WTC11 (cell line): ENCODE results near the gene MYO5B.

Experiments used
- CREB1 ChIP-seq: sonication (generic); formaldehyde crosslinking; IDR thresholded peaks from 2 replicates; pipeline ENCODE4 v1.8.0; 2023; ENCODE audit warnings: mild to moderate bottlenecking, missing genetic modification reagents
- TEAD1 ChIP-seq: sonication (generic); formaldehyde crosslinking; IDR thresholded peaks from 2 replicates; pipeline ENCODE4 v1.8.0; 2022; ENCODE audit warnings: mild to moderate bottlenecking, missing genetic modification reagents
- ZBTB21 ChIP-seq: sonication (generic); formaldehyde crosslinking; IDR thresholded peaks from 2 replicates; pipeline ENCODE4 v1.8.1; 2023; ENCODE audit warnings: mild to moderate bottlenecking, missing genetic modification reagents, borderline replicate concordance
- ZNF121 ChIP-seq: sonication (generic); formaldehyde crosslinking; IDR thresholded peaks from 2 replicates; pipeline ENCODE4 v1.8.0; 2023; ENCODE audit warnings: missing genetic modification reagents
- ZNF138 ChIP-seq: sonication (generic); formaldehyde crosslinking; conservative IDR thresholded peaks from 2 replicates; pipeline ENCODE4 v1.8.1; 2022; ENCODE audit warnings: mild to moderate bottlenecking, moderate library complexity, missing genetic modification reagents
- TF ChIP-seq, protein P1 (sequence below): fragments of 200-600 bp; IDR thresholded peaks from 2 replicates; pipeline ENCODE4 v1.8.0; 2022; ENCODE audit warnings: antibody characterized with exemption
- TF ChIP-seq, protein P2 (sequence below): sonication (generic); formaldehyde crosslinking; IDR thresholded peaks from 2 replicates; pipeline ENCODE4 v1.8.1; 2022; ENCODE audit warnings: low read depth, mild to moderate bottlenecking, moderate library complexity, missing genetic modification reagents, borderline replicate concordance
- TF ChIP-seq, protein P3 (sequence below): sonication (generic); formaldehyde crosslinking; conservative IDR thresholded peaks from 2 replicates; pipeline ENCODE4 v1.8.1; 2023; ENCODE audit warnings: mild to moderate bottlenecking, low read depth, missing genetic modification reagents, moderate library complexity
- TF ChIP-seq, protein P4 (sequence below): sonication (generic); formaldehyde crosslinking; IDR thresholded peaks from 2 replicates; pipeline ENCODE4 v1.8.1; 2023; ENCODE audit warnings: mild to moderate bottlenecking, missing genetic modification reagents, moderate library complexity
- TF ChIP-seq, protein P5 (sequence below): sonication (generic); formaldehyde crosslinking; IDR thresholded peaks from 2 replicates; pipeline ENCODE4 v1.8.0; 2022; ENCODE audit warnings: mild to moderate bottlenecking, missing genetic modification reagents
- TF ChIP-seq, protein P6 (sequence below): sonication (generic); formaldehyde crosslinking; IDR thresholded peaks from 2 replicates; pipeline ENCODE4 v1.8.0; 2022; ENCODE audit warnings: mild to moderate bottlenecking, missing genetic modification reagents
- TF ChIP-seq, protein P7 (sequence below): sonication (generic); formaldehyde crosslinking; IDR thresholded peaks from 2 replicates; pipeline ENCODE4 v1.8.1; 2022; ENCODE audit warnings: mild to moderate bottlenecking, missing genetic modification reagents, moderate library complexity, borderline replicate concordance

DNA sequence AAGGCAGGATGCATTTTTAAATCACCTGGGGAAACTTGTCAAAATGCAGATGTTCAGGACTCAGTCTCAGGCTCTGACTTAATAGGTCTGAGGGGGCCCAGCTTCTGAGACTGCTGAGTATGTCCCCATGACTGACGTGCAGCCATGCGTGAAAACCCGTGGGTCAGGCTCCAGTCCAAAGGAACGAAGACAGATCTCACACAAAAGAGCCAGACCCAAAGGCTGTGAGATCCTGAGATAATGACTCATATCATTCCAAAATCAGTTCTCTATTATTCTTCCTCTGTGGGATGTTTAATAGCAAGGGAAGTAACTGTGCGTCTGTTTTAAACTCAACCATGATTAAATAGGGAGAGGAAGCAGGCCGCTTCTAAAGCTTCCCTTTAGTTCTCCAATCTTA lies 274.2 kb downstream of the MYO5B start:
- TF ChIP-seq, protein P1, sequence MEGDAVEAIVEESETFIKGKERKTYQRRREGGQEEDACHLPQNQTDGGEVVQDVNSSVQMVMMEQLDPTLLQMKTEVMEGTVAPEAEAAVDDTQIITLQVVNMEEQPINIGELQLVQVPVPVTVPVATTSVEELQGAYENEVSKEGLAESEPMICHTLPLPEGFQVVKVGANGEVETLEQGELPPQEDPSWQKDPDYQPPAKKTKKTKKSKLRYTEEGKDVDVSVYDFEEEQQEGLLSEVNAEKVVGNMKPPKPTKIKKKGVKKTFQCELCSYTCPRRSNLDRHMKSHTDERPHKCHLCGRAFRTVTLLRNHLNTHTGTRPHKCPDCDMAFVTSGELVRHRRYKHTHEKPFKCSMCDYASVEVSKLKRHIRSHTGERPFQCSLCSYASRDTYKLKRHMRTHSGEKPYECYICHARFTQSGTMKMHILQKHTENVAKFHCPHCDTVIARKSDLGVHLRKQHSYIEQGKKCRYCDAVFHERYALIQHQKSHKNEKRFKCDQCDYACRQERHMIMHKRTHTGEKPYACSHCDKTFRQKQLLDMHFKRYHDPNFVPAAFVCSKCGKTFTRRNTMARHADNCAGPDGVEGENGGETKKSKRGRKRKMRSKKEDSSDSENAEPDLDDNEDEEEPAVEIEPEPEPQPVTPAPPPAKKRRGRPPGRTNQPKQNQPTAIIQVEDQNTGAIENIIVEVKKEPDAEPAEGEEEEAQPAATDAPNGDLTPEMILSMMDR: no peak
- TF ChIP-seq, protein P2, sequence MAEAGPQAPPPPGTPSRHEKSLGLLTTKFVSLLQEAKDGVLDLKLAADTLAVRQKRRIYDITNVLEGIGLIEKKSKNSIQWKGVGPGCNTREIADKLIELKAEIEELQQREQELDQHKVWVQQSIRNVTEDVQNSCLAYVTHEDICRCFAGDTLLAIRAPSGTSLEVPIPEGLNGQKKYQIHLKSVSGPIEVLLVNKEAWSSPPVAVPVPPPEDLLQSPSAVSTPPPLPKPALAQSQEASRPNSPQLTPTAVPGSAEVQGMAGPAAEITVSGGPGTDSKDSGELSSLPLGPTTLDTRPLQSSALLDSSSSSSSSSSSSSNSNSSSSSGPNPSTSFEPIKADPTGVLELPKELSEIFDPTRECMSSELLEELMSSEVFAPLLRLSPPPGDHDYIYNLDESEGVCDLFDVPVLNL (CRISPR knock-in tag): no peak
- TF ChIP-seq ZNF121 (CRISPR knock-in tag): no peak
- TF ChIP-seq ZBTB21 (CRISPR knock-in tag): no peak
- TF ChIP-seq, protein P3, sequence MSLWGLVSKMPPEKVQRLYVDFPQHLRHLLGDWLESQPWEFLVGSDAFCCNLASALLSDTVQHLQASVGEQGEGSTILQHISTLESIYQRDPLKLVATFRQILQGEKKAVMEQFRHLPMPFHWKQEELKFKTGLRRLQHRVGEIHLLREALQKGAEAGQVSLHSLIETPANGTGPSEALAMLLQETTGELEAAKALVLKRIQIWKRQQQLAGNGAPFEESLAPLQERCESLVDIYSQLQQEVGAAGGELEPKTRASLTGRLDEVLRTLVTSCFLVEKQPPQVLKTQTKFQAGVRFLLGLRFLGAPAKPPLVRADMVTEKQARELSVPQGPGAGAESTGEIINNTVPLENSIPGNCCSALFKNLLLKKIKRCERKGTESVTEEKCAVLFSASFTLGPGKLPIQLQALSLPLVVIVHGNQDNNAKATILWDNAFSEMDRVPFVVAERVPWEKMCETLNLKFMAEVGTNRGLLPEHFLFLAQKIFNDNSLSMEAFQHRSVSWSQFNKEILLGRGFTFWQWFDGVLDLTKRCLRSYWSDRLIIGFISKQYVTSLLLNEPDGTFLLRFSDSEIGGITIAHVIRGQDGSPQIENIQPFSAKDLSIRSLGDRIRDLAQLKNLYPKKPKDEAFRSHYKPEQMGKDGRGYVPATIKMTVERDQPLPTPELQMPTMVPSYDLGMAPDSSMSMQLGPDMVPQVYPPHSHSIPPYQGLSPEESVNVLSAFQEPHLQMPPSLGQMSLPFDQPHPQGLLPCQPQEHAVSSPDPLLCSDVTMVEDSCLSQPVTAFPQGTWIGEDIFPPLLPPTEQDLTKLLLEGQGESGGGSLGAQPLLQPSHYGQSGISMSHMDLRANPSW: no peak
- TF ChIP-seq, protein P4, sequence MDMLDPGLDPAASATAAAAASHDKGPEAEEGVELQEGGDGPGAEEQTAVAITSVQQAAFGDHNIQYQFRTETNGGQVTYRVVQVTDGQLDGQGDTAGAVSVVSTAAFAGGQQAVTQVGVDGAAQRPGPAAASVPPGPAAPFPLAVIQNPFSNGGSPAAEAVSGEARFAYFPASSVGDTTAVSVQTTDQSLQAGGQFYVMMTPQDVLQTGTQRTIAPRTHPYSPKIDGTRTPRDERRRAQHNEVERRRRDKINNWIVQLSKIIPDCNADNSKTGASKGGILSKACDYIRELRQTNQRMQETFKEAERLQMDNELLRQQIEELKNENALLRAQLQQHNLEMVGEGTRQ (CRISPR knock-in tag): no peak
- TF ChIP-seq, protein P5, sequence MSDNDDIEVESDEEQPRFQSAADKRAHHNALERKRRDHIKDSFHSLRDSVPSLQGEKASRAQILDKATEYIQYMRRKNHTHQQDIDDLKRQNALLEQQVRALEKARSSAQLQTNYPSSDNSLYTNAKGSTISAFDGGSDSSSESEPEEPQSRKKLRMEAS: no peak
- TF ChIP-seq TEAD1 (CRISPR knock-in tag): no peak
- no peak for TF ChIP-seq ZNF138
- TF ChIP-seq, protein P6, sequence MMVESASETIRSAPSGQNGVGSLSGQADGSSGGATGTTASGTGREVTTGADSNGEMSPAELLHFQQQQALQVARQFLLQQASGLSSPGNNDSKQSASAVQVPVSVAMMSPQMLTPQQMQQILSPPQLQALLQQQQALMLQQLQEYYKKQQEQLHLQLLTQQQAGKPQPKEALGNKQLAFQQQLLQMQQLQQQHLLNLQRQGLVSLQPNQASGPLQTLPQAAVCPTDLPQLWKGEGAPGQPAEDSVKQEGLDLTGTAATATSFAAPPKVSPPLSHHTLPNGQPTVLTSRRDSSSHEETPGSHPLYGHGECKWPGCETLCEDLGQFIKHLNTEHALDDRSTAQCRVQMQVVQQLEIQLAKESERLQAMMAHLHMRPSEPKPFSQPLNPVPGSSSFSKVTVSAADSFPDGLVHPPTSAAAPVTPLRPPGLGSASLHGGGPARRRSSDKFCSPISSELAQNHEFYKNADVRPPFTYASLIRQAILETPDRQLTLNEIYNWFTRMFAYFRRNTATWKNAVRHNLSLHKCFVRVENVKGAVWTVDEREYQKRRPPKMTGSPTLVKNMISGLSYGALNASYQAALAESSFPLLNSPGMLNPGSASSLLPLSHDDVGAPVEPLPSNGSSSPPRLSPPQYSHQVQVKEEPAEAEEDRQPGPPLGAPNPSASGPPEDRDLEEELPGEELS (CRISPR knock-in tag): no peak
- TF ChIP-seq CREB1 (CRISPR knock-in tag): no peak
- TF ChIP-seq, protein P7, sequence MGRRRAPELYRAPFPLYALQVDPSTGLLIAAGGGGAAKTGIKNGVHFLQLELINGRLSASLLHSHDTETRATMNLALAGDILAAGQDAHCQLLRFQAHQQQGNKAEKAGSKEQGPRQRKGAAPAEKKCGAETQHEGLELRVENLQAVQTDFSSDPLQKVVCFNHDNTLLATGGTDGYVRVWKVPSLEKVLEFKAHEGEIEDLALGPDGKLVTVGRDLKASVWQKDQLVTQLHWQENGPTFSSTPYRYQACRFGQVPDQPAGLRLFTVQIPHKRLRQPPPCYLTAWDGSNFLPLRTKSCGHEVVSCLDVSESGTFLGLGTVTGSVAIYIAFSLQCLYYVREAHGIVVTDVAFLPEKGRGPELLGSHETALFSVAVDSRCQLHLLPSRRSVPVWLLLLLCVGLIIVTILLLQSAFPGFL (CRISPR knock-in tag): no peak
